Measurements from ENCODE around the gene TMEM11.

GRCh38 chr17:21169496-21169895, 44.5 kb downstream of the TMEM11 start:
- TF ChIP-seq ASH2L (IDR thresholded peaks at IDR 0.05; ENCODE audit: low read length), result no peak
- TF ChIP-seq CEBPB (IDR thresholded peaks at IDR 0.05; ENCODE audit: low read depth, low read length), result no peak
- no peak for TF ChIP-seq CTCF (IDR thresholded peaks at IDR 0.05; ENCODE audit: control extremely low read depth in 1 of 3, insufficient read depth in 1 of 3, low read depth in 1 of 3, low read length in 3 of 3)
- TF ChIP-seq EP300 (IDR thresholded peaks at IDR 0.05; ENCODE audit: borderline replicate concordance in 1 of 2, low read depth in 2 of 2, low read length in 2 of 2), result no peak
- no peak for TF ChIP-seq SRF (IDR thresholded peaks at IDR 0.05; ENCODE audit: low read depth, low read length)
- no peak for TF ChIP-seq MAFK (IDR thresholded peaks at IDR 0.05; ENCODE audit: low read depth, low read length)
- TF ChIP-seq TAF1 (IDR thresholded peaks at IDR 0.05; ENCODE audit: low read depth, low read length), result no peak
- TF ChIP-seq POLR2AphosphoS5 (IDR thresholded peaks at IDR 0.05; ENCODE audit: low read depth, low read length), result no peak
- no peak for TF ChIP-seq USF2 (IDR thresholded peaks at IDR 0.05; ENCODE audit: low read length)
- no peak for TF ChIP-seq SIRT6 (IDR thresholded peaks at IDR 0.05; ENCODE audit: low read length)
- no peak for TF ChIP-seq SUZ12 (IDR thresholded peaks at IDR 0.05; ENCODE audit: low read length)

Measured in H1 (cell line).